HG02763 (cell line): ENCODE data around the gene OR5D14.

ENCODE experiments used
- ATAC-seq: cut with Tn5 transposase; IDR thresholded peaks from one replicate; pipeline ENCODE4 v1.9.1; 2021; ENCODE audit warnings: mild to moderate bottlenecking, moderate library complexity; ENCODE audit not compliant: unreplicated experiment

Gene OR5D14

GRCh38 chr11:55795256-55795655 is at the start of gene OR5D14:
Gene OR5D14, plus strand, starts transcription at chr11:55795556. Its CDS starts 0 bp downstream, at chr11:55795556.
- no peak for ATAC-seq

DNA sequence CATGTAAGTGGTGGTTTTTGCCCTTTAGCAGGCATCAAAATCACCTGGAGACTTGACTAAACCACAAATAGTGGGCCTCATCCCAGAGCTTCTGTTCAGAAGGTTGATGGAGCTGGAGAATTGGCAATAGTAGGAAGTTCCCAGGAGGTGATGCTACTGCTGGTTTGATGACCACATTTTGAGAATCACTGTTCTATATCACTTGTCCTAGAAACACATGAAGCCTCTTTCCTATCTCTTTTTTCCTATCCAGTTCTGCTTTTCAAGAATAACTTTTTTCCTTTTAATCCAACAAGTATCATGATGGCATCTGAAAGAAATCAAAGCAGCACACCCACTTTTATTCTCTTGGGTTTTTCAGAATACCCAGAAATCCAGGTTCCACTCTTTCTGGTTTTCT is 22.2 kb upstream of the OR5D14 start, which contains the start of gene OR5D13:
Gene OR5D13 (plus strand): TSS at position 301 of the 400 bp plus-strand sequence. CDS start 0 bp downstream, at position 301.
- no peak for ATAC-seq

GRCh38 chr11:55791606-55792005 is 3.8 kb upstream of the OR5D14 start:
- no peak for ATAC-seq

GRCh38 chr11:55793321-55793720 is 2.0 kb upstream of the OR5D14 start:
- ATAC-seq = no peak

DNA sequence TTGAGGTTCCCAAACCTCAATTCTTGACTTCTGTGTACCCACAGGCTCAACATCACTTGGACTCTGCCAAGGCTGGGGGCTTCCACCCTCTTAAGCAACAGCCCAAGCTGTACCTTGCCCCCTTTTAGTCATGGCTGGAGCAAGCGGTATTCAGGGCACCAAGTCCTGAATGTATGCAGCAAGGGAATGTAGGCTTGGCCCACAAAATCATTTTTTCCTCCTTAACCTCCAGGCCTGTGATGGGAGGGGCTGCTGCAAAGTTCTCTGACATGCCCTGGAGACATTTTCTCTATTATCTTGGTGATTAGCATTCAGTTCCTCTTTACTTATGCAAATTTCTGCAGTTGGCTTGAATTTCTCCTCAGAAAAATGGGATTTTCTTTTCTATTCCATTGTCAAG is 10.9 kb downstream of the OR5D14 start:
- ATAC-seq = no peak

DNA sequence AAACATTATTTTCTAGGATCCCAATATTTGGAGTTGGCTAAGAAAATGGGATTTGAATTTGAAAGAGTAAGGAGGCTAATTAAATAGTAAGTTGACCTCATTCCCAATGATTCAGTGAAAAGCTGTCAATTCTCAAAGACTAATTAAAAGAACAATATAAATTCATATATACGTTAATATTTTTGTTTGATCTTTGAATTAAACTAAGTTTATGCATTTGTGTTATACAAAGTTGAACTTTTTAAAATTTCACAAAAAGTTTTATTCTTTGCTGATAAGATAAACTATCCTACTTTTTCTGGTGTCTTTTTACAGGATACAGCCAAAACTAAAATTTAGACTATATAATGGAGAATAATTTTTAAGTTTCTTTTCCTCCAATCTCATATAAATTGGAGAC is 15.7 kb downstream of the OR5D14 start, which contains the start of gene OR5L1:
Gene OR5L1 (plus strand): TSS at position 301 of the 400 bp plus-strand sequence. CDS start 100 bp downstream, outside the sequence.
- ATAC-seq = no peak

DNA sequence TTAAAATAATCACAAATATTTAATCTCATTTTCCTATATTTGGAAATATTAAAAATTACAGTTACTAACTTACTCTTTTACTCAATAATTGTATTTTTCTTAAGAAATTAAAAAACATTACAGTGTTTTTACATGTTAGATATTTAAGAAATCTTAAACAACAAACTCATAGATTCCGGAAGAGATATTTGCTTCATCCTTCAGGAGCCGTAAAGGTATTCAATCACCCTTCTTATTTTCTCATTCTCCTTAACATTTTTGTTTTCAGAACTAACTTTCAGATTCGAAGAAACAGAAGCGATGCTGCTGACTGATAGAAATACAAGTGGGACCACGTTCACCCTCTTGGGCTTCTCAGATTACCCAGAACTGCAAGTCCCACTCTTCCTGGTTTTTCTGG is 24.0 kb downstream of the OR5D14 start, which contains the start of gene OR5D18:
Gene OR5D18 (plus strand): TSS at position 301 of the 400 bp plus-strand sequence. CDS start 0 bp downstream, at position 301.
- ATAC-seq = no peak

GRCh38 chr11:55826919-55827318 is 31.6 kb downstream of the OR5D14 start, which contains the start of gene OR5L2:
Gene OR5L2, plus strand, starts transcription at chr11:55827219. Its CDS starts 0 bp downstream, at chr11:55827219.
- no peak for ATAC-seq

DNA sequence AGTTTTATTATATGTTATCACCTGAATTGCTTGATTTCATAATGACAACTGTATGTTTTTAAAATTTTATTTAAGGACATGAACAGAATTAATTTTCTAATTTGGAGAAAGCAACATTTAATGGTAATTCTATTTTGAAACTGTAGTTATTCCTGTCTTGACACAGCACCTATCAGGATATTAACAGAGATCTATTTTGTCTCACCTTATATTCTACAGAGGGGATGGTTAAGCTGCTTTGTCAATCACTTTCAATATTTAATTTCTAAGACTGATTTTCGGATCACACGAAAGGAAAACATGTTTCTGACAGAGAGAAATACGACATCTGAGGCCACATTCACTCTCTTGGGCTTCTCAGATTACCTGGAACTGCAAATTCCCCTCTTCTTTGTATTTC is 43.1 kb downstream of the OR5D14 start, which contains the start of gene OR5D16:
Gene OR5D16 (plus strand): TSS at position 301 of the 400 bp plus-strand sequence. CDS start 0 bp downstream, at position 301.
- no peak for ATAC-seq
